GM19238 (cell line): ENCODE measurements around the gene NAT10.

Experiments
- DNase-seq: peaks from one replicate; pipeline ENCODE4 v3.0.0; 2011; ENCODE audit warnings: low spot score; ENCODE audit not compliant: insufficient read length

NAT10 gene

DNA sequence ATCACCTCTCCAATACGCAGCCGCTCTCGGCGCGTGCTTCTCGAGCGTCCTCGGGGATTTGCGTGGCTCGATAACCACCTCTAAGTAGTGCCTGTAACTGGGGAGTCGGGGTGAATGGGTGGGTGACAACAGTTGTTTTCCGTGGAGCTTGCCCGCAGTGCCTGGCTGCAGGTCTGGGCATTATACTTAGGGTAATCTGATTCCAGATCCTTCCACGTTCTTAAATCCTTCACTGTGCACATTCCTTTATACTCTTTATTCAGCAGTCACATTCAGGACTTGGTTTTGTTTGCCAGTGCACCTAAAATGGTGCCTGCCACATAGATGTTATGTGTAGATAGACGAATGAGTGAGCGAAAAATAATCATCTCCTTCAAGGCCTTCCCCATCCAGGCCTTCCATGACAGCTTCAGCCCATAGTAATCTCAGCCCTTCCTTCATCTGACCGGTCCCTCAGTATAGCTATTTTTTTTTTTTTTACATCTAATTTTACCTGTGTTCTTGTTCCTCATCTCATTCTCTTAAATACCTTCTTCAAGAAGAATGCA is 602 bp downstream of the NAT10 start:
- DNase-seq: no peak

DNA sequence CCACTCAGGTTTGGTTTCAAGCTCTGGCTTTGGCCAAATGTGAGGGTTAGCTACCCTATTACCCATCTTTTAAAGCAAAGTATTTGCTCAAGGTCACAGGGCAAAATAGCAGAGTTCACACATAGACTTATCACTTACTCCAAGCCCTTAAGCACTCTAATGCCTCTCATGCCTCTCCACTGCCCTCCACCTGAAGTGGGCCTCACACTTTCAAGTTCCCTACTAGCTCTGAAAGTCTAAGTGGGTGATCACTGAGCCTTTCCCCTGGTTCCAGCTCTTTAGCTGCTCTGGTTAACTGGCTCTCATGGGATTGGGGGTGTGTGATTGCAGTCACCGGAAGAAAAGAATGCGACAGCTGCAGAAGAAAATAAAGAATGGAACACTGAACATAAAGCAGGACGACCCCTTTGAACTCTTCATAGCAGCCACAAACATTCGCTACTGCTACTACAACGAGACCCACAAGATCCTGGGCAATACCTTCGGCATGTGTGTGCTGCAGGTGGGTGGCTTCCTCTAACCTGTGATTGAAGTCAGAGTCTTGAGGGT is 6.4 kb downstream of the NAT10 start:
- no peak for DNase-seq

DNA sequence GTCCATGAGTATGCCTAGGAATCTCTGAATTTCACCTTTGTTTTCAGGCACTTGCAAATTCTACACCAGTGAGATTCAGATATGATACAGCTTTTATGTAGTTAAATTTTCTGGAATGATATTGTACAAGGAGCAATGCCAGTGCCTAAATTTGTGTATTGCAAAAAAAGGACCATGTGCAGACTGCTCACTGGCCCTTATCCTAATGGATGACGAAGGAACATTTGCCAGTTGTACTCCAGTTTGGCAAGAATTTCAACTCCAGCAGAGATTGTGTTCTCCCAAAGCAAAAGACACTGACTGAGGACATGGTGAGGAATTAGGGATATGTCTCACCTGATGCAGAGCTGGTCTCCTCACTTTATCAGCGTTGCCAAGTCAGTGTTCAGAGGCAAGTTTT is 8.6 kb downstream of the NAT10 start:
- no peak for DNase-seq

DNA sequence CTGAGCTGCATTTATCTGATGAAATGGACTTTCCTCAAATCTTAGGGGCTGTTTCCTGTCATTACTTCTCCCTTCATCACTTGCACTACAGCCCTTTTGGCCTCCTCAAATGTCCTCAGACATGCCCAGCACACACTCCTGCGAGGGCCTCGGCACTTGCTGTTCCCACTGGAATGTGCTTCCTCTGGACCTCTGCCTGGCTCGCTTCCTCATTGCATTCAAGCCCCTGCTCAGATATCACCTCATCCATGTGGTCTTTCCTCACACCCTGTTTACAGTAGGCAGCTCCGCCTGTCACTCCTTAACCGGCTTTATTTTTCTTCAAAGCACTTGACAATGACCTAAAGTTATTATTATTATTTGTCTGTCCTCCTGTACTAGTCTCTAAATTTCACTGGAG is 9.0 kb downstream of the NAT10 start:
- no peak for DNase-seq

DNA sequence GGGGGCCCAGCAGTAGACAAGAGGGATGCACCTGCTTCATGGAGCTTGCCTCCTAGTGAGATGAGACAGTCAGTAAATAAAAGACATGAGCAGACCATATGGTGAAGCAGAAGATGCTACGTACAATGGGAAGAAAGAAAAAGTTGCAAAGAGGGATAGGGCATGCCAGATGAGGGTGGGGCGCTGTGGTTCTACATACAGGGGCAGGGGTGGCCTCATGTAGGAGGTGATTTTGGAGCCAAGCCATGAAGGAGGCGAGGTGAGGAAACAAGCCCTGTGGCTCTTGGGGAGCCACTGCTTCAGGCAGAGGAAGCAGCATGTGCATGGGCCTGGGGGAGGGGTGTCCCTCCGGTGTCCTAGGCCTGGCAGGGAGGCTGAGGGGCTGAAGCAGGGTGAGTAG is 15.2 kb downstream of the NAT10 start:
- no peak for DNase-seq

DNA sequence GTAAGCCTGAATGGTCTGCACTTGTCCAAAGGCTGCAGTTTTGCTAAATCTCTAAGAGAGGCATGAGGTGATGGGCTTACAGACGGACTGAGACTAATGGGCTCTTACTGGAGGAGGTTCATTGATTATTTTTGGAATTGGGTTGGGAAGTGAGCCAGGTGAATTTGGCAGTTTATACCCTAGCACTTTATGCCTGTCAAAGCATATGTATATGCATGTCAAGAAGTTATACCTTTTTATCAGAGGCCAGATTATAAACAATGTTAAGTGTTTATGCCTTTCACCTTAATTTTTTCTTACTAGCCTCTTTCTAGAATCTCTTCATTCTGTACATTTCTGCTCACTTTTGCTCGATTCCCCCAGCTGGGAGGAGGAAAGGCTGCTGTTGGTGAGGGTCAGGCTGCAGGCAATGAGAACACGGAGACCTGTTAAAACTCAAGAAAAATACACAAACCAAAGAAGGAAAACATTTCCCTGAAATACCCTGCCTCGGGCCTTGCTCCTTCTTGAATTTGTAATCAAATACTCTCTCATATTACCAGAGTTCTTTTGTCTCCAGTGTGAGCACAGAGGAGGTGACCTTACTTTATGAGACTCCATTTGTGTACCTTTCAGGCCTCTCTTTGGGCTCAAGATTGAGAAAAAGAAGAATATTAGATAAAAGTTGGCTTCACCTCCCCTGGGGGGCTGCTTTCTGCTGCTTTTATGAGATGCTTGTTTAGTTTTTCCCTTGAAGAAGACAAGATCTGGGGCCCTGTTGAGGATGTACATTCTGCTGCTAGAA is 19.6 kb downstream of the NAT10 start:
- no peak for DNase-seq

DNA sequence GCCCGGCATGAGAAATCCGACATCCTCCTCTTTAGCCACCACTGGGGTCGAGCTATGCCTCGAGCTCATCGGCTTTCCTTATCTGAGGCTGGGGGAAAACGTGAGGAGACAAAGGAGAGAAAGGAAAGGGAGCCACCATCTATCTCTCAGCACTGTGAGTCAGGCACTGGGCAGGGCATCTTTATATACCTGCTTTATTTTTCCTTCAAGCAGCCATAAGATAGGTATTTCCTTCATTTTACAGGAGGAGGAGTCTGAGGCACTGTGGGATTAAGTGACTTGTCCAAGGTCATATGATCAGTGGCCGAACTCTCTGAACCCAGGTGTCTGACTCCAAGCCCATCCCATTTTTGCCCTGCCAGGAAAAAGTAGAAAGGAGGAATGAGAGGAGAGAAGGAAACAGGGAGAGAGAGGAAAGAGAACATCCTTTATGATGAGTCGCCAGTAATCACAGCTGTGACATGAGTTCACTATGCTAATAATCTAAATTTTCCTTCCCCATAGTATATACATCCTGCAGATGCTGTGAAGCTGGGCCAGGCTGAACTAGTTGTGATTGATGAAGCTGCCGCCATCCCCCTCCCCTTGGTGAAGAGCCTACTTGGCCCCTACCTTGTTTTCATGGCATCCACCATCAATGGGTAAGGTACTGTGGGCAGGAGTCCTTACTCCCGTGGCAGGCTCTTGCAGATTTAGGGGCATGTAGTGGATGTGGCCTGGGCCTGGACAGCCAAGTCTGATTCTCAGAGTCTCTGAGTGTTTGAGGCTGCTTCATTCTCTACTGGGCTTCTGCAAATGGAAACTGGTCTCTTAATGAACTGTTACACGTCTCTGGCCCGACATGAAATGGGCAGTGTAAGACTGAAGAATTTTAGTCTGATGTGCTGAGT is 21.8 kb downstream of the NAT10 start:
- DNase-seq: no peak

DNA sequence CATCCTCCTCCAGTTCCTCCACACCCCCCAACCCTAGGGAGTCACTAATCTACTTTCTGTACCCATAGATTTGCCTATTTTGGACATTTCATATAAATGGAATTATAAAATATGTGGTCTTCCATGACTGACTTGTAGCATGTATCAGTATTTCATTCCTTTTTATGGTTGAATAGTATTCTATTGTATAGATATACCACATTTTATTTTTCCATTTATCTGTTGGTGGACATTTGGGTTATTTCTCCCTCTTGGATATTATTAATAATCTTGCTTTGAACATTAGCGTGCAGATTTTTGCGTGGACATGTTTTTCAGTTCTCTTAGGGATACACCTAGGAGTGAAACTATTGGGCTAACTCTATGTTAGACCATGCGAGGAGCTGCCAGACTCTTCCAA is 23.4 kb downstream of the NAT10 start:
- no peak for DNase-seq

DNA sequence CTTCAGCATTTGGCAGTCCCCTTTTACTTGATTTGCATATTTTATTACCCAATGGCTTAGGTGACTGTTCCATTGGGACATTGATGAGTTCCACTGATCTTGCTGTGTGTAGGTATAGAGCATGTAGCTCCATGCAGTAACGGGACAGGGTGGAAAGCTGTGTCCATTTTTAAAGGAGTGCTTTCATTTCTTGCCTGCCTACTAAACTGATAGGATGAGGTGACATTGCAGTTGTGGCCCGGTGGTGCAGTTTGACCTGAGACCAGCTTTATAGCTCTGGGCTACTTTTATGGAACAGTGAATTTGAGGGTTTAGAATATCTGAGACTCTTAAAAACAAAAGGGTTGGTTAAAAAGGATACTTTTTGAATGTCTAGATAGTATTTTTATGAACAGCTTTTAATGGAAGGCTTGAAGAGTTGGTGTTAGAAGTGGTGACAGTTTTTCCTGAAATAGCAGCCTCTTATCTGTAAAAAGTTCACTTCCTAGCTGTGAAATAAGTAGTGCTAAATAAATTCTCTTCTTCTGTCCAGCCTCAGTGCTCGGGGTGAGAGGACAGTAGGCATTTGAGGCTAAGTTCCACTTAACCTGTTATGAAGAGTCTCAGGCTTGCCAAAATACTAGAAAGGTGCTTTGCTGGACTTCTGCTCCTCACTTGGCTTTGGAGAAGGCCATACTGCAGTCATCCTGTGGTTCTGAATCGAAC is 27.0 kb downstream of the NAT10 start:
- no peak for DNase-seq

DNA sequence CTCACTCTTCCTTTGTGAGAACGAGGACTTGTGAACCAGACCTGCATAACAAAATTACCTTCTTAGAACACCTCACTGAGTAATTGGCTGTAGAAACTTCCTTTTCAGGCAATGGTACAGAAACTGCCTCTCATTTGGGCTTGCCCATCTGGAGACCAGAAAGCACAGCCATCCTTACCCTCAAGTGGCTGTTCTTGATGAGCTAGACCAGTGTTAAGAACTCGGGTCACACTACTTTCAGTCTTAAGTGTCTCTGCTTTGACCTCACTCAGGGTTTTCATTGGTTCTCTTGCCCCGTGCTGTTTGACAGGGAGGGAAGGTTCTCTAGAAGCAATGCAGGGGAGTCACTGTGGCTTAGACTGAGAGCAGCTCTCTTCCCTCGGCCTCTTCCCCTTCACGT is 29.3 kb downstream of the NAT10 start:
- no peak for DNase-seq

DNA sequence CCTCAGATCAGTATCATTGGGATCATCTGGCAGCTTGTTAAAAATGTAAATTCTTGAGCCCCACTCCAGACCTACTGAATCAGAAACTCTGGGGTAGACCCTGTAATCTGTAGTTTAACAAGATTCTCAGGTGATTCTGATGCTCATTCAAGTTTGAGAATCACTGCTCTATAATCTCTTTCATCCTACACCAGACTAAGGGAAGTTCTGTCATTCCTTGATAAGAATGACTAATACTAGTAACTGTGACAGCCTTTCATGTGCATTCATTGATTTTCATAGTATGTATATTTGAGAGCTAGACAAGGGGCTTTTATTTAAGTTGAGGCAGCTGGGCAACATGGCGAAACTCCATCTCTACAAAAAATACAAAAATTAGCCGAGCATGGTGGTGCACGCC is 30.0 kb downstream of the NAT10 start:
- DNase-seq: no peak

DNA sequence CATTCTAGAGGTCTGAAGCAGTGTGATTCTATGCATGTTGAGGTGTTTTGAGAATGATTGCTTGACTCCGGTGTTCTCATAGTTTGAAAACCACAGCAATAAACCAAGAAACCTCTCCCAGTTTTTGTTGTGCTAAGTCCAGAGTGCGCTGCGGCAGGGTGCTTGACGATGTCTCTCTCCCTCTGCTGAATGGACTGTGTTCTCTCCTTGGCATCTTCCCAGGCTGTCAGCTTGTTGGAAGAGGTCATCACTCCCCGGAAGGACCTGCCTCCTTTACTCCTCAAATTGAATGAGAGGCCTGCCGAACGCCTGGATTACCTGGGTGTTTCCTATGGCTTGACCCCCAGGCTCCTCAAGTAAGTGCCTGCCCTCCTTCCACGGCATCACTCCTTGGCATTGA is 31.0 kb downstream of the NAT10 start:
- DNase-seq: no peak

DNA sequence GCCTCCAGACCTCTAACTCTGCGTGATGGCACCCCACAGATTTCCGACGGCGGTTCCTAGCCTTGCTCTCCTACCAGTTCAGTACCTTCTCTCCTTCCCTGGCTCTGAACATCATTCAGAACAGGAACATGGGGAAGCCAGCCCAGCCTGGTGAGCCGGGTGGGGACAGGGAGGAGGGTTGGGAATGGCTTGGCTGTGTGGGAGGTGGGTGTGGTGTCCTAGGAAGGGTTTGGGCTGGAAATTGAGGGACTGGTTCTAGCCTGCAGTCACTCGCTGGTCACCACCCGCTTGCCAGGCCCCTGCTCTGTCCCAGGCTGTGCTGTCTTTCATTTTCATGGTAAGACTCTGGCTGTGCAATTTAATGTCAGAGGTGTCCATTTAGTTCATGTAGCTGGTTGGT is 33.9 kb downstream of the NAT10 start:
- DNase-seq: no peak

DNA sequence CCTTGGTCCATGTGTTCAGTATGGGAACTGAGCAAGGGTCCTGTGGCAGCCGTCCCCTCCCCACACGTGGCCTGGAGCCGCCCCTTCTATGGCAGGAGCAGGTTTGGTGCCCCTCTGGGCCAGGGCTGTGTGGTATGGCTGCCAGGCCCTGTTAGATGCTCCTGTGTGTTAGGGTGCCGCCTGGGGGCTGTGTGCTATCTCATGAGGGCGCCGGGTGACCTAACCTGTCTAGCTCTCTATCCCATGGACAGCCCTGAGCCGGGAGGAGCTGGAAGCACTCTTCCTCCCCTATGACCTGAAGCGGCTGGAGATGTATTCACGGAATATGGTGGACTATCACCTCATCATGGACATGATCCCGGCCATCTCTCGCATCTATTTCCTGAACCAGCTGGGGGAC is 34.7 kb downstream of the NAT10 start:
- DNase-seq: no peak

DNA sequence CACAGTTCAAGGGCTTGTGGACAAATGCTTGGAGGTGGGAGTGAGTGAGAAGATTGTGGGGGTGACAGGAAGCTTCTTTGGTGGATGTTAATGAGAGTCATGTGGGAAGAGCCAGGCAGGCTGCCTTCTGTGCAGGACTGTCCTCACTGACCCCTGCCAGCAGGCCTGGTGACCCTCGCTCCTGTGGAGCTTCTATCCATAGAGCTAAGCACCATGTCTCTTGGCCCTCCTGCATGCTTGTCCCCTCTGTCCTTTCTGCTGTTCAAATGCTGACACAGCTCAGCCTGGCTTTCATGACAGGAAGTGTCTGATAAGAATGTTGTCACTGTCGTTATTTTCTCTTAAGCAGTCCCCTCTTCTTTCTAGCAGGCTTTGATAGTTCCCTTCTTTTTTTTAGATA is 37.6 kb downstream of the NAT10 start:
- no peak for DNase-seq

DNA sequence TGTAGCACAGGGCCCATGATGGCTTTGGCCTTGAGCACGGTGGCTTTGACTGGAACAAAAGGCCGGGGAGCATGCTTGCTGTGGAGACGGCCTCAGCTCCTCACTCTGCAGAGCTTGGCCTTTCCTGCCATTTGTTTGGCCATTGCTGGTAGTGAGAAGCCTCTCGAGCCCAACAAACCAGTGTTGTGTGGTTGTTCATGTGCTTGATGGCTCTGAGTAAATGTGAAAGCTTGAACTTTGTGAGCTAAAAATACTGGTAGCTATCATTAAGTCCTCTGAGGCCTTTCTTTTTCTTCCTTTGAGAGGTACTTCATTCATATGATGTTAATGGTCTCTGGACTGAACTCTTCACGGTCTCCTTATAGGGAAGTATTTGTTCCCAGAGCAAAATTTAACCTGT is 39.6 kb downstream of the NAT10 start:
- no peak for DNase-seq

DNA sequence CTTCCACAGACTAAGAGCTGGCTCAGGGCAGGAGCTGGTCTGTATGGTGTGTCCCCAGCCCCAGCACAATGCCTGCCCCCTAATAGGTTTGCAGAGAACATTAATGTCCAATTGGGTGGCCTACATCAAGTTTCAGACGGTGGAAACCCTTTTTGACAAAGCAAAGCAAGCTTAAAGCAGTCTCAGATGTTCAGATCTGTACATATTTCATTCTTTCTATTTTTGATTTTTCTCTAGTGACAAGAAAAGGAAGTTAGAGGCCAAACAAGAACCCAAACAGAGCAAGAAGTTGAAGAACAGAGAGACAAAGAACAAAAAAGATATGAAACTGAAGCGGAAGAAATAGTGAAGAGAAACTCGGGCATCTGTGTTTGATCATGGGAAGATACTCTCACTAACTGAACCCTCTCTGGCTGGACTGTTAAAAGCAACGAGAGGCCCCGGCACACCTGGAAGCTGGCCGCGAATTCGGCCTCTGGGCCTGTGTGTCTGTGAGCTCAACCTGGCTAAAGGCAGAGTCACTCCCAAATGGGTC is 40.5 kb downstream of the NAT10 start:
- no peak for DNase-seq

DNA sequence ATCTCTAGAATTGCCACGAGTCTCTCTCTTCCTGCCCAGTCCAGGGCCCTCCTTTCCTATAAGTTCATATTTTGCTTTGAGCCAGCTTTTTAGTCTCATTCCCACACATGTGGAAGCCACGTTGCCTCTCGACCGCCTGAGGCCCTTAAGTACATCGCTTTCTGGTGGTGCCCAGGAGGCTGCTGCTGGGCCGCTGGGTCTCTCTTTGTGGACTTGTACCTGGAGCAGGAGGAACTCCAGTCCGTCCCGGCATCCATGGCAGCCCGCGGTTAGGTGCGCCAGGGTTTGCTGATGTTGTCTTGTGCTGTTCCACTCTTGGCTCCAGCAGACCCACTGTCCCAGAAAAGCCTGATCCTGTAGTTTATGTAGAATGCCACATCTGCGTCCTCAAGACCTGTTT is 41.0 kb downstream of the NAT10 start:
- DNase-seq: no peak

DNA sequence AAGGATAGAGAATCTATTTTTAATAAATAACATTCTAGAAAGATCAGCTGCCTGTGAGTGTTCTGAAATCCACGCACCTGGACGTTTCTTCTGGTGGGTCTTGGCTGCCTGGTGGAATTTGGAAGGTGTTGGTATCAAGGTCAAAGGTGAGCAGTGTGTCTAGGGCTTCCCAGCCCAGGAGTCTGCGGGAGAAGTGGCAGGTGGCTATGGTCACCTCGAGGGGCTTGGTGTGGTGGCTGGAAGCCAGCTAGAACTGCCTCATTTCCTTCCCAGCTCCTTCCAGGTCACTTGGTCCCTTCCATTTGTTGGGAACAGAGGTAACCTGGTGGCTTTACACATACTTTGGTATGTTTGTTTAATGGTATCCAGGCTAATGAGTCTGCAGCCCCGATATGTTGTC is 41.4 kb downstream of the NAT10 start:
- DNase-seq: no peak

DNA sequence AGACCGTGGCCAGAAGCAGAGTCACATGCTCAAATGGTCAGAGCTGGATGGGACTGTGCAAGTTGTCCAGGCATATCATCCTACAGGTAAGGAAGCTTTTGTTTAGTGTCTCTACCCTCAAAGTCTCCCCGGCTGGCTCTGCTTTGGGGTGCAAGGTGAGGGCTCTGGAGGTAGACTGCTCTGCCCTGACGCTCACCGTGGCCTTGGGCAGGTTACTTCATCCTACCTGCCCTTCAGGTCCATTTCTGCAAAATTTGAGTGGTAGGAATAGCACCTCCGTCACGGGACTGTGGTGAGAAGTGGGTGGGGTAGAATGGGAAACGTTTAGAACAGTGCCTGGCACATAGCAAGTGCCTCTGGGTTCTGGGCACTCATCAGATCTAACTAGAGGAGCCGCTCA is 42.2 kb downstream of the NAT10 start:
- no peak for DNase-seq

DNA sequence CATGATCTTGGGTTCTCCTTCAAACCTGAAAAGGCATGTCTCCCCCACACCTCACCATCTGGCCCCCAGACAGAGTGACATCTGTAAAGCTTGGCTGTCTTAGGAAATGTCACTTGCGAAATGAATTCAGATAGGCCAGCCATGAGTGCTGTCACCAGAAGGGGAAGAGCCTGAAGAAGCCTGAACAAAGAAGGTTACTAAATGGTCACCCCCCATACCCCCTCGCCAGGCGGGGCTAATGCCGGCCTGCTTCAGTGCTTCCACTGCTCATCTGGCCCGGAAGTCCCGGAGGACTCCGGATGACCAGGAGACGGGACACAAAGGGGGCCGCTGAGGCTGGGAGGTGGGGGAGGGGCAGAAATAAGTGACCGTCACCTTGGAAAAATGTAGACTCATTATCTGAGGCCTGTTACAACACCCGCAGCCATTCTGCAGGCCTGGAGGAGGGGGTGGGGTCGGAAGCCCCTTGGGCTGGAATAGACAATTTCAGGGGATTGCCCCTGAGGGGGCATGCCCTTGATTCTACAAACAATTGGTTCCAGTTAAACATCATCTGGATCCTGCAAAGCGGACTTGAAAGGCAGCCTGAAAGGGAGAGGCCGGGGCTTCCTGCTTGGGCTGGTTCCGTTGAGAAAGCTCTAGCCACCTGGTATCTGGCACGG is 43.2 kb downstream of the NAT10 start:
- no peak for DNase-seq
